GM21717 (cell line): ENCODE data around the gene TBC1D3I.
"Not testable (repeated sequence)": the region's sequence is repeated elsewhere in the genome, so short reads cannot be mapped to it uniquely, and the experiment has no call there.

Experiments
- ATAC-seq: cut with Tn5 transposase; IDR thresholded peaks from one replicate; pipeline ENCODE4 v1.9.1; 2021; ENCODE audit warnings: mild to moderate bottlenecking, moderate library complexity; ENCODE audit not compliant: unreplicated experiment

TBC1D3I gene

DNA sequence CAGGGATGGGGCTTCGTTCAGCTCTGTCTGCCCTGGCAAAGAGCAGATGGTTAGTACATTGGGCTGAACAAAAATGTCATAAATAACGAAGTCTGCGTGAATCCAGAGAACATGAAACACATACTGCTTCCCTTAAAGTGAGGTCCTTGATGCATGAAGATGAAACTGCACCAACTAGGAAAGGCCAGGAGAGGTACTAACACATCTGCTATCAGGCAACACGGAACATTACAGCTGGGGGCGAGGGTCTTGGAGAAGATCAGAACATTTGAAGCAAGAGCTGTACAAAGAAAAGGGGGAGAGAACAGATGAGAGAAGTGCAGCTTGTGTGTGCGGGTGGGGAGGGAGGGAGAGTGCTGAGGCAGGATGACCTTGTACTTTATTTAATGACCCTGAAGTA lies 57.0 kb downstream of the TBC1D3I start:
- ATAC-seq, result not testable (repeated sequence)

DNA sequence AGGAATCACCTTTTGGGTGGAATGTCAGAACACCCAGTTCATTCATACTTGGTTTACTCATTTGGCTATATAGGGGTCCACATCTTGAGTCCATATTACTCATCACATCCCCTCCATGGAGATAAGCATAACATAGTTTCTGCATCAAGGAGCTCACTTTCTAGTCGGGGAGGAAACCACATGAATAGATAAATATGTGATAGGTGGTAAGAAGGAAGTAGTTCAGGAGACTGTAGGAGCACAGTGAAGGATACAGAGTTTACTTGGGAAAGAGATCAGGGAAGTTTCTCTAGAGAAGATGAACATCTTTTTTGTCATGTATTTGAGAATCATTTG lies 57.9 kb downstream of the TBC1D3I start:
- not testable (repeated sequence) for ATAC-seq

DNA sequence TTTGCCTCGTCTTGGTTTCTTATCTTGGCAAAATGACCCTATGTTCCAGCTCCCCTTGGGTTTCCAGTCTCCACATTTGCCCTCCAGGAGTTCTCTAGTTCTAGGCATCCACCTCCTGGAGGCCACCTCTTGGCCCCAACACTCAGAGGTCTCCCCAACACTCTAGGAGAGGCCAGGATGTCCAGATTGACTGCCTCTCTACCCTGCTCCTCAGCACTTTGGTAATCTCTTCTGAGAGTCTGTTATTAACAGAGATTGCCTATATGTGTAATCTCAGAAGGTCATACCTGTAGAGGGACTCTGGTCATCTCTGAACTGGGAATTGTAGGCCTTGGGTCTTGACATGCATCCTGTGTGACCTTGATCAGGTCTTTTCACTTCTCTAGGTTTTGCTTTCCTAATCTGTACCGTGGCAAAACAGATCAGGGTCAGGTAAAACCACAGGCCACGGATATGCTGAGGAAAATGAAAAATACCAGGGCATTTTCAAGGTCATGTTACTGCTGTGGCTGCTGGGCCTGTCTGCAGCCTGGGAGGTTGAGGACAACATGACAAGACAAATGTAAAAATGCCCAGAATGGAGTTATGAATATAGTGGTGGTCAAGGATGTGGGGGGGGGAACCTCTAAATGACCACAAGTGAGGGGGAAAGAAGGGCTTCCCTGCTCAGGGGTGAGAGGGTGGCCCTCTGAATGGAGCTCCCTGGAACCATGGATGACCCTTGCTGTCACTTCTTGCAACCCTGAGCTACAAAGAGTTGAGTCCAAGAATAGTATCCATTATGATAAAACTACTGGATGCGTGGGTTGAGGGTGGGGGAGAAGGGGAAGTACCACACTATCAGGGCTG lies 58.5 kb downstream of the TBC1D3I start:
- no peak for ATAC-seq

DNA sequence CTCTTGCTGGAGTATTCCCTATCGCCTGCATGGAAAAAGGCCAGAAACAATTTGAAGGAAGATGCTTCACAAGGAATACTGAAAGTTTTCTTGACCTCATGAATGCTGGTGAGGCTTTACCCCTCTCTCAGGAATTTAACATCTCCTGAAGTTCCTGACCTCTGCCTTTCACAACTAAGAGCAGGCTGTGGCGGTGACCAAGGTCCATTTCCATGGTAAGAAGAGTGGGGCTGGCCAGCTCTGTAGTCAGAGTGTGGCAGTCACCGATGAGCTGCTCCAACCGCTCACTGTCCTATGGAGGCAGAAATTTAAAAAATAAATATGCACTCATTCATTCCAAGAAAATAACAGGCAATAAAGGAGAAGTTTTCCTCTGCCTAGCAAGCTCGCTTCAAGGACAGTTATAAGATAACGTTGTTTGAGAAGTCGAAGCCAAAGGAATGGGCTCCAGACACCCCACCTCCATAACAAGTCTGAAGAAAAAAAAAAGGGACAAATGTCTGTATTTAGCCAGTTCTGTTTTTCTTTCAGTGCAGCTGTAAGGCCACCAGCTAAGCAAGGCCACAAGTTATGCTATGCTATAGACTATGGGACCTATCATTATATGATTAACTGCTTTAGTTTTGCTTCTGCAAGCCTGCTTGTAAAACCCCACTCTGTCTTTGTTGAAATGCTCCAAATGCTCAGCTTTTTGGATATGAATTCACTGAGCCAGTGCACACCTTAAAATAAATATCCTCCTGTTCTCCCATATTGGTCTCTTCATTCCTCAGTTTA lies 59.5 kb downstream of the TBC1D3I start:
- ATAC-seq, result no peak
